HG03060 (cell line): ENCODE measurements around the gene SRCAP.

Experiments
- ATAC-seq: cut with Tn5 transposase; IDR thresholded peaks from one replicate; pipeline ENCODE4 v1.9.1; 2021; ENCODE audit warnings: low read depth, moderate number of reproducible peaks; ENCODE audit not compliant: unreplicated experiment

SRCAP gene

DNA sequence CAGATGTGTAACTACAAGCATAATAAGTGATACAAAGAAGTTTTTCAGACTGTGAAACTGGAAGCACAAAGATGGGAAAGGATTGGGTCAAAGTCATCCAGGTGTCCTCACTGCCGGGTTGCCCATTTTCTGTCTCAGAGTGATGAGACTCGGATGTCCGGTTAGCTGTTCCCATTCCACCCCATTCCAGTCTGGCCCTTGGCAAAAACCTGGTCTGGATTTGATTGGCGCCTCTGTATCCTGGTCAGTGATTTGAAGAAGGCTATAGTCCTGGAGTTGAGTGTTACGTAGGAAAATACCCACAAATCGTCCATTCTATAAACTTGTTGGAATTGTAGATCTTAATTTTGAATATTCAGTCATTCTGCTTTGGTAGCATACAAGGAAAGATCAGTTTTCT is 29.4 kb downstream of the SRCAP start:
- ATAC-seq, result no peak

DNA sequence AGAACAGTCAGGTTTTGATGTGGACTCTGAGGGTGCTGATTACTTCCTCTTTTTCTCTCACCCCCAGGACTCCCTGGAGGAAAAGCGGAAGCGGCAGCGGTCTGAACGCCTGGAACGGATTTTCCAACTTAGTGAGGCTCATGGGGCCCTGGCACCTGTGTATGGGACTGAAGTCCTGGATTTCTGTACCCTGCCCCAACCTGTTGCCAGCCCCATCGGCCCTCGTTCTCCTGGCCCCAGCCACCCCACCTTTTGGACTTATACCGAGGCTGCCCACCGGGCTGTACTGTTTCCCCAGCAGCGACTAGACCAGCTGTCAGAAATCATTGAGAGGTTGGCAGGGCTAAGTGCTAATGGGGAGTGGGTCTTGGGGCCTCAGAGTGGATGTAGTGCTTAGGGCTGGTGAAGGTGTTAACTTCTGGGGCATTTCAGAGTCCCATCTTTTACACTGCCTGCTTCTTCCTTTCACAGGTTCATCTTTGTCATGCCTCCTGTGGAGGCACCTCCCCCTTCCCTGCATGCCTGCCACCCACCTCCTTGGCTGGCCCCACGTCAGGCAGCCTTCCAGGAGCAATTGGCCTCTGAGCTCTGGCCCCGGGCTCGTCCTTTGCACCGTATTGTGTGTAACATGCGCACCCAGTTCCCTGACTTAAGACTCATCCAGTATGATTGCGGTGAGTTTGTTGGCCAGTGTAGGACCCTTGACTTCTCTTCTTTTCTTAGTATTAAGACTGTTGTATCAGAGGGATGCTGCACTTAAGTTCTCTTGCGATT is 30.1 kb downstream of the SRCAP start:
- no peak for ATAC-seq

DNA sequence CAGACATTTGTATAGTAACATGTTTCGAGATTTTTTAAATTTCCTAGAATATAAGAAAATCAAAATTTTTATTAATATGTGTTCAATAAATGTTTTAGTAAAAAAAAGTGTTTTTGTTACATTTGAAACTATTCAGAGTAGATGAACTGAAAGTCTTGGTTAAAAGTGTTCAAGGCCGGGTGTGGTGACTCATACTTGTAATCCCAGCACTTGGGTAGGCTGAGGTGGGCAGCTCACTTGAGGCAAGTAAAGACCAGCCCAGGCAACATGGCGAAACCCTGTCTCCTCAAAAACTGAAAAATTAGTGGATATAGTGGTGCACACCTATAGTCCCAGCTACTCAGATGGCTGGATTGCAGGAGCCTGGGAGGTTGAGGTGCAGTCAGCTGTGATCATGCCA is 32.4 kb downstream of the SRCAP start:
- no peak for ATAC-seq

DNA sequence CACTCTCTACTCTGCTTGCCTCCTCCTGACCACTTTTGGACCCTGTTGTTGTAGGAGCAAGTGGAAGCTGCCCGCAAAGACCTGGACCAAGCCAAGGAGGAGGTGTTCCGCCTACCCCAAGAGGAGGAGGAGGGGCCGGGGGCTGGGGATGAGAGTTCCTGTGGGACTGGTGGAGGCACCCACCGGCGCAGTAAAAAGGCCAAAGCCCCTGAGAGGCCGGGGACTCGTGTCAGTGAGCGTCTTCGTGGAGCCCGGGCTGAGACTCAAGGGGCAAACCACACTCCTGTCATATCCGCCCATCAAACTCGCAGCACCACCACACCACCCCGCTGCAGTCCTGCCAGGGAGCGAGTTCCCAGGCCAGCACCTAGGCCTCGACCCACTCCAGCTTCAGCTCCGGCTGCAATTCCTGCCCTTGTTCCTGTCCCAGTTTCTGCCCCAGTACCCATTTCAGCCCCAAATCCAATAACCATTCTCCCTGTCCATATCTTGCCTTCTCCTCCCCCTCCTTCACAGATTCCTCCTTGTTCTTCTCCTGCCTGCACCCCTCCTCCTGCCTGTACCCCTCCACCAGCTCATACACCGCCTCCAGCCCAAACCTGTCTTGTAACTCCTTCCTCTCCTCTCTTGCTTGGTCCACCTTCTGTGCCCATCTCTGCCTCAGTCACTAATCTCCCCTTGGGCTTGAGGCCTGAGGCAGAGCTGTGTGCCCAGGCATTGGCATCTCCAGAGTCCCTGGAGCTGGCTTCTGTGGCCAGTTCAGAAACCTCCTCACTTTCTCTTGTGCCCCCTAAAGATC is 38.2 kb downstream of the SRCAP start:
- ATAC-seq, result no peak

DNA sequence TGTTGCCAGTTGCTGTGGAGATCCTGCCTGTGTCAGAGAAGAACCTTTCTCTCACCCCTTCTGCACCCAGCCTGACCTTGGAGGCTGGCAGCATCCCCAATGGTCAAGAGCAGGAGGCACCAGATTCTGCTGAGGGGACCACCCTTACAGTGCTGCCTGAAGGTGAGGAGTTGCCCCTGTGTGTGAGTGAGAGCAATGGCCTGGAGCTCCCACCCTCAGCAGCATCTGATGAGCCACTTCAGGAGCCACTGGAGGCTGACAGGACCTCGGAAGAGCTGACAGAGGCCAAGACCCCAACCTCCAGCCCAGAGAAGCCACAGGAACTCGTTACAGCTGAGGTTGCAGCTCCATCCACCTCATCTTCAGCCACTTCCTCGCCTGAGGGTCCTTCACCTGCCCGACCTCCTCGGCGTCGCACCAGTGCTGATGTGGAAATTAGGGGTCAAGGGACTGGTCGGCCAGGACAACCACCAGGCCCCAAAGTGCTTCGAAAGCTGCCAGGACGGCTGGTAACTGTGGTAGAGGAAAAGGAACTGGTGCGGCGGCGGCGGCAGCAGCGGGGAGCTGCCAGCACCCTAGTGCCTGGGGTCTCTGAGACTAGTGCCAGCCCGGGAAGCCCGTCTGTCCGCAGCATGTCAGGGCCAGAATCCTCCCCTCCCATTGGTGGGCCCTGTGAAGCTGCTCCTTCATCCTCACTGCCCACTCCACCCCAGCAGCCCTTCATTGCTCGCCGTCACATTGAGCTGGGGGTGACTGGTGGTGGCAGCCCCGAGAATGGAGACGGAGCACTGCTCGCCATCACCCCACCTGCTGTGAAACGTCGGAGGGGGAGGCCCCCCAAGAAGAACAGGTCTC is 39.0 kb downstream of the SRCAP start:
- ATAC-seq, result no peak

DNA sequence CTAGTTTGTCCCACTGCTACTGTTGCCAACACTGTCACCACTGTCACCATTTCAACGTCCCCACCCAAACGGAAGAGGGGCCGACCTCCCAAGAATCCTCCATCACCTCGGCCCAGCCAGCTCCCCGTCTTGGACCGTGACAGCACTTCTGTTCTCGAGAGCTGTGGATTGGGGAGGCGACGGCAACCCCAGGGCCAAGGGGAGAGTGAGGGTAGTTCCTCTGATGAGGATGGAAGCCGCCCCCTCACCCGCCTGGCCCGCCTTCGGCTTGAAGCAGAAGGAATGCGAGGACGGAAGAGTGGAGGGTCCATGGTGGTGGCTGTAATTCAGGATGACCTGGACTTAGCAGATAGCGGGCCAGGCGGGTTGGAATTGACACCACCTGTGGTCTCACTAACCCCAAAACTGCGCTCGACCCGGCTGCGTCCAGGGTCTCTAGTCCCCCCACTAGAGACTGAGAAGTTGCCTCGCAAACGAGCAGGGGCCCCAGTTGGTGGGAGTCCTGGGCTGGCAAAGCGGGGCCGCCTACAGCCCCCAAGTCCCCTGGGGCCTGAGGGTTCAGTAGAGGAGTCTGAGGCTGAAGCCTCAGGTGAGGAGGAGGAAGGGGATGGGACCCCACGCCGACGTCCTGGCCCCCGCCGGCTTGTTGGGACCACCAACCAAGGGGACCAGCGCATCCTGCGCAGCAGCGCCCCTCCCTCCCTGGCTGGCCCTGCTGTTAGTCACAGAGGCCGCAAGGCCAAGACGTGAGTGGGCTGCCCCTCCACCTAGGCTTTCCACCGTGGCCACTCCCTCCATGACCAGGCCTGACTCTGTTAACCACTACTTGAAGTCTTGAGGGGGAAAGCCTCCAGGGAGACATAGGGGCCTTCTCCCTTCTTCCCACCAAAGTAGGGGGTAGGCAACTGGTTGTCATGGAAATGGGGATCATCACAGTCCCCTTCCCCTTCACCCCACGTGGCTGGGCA is 40.3 kb downstream of the SRCAP start:
- ATAC-seq, result no peak

DNA sequence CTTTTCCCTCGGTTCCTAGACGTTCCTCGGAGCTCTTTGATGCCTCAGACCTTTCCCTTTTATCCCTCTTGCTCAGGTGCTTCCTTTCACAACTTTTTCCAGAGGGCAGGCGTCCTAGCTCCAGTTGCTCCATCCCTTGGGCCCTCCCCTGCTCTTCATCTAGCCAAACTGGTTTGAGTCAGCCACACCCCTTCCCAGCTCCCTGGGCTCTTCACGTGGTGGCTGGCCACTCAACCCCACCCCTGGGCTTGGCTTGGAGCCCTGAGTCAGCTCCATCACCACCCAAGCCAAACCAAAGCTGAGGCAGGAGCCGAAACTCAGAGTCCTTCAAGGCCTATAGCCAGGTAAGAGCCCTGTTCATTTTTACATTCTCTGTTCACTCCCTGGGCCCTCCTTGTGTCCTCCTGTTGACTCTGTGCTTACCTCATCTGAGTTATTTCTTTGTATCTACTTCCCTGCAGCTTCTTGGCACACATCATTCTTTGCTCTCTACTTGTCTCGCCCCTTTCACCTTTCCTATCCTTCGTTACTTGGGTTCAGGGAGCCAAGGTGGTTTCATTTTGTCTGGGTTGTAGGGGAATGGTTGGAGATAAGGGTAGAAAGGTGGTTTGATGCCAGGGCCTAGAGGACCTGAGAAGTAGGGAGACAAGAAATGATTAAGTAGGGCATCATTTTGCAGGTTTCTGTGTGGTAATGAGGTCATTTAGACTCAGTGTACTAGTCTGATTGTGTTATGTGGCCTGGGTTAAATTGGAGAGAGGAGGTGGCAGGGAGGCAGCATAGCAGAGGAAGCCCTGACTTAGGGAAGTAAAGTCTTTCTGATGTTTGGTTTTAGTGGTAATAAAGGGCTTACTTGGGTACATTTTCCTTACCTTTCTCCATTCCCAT is 41.6 kb downstream of the SRCAP start:
- ATAC-seq, result no peak

DNA sequence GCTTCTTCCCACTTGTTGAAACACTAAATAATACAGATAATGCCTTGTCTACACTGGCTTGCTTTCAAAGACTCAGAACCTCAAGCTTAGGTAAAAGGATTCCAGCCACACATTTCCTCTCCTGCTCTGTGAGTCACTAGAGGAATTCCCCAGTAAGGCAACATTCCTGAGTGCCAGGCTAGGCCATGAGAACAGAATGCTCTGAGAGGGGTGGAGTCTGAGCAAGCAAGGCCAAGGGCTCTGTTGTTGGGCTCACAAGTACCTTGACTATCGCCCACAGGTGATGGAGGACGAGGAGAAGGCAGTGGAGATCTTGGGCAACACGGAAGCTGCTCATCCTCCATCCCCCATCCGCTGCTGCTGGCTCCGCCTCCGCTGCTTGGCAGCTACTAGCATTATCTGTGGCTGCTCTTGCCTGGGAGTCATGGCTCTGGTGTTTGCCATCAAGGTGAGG is 42.5 kb downstream of the SRCAP start:
- no peak for ATAC-seq

DNA sequence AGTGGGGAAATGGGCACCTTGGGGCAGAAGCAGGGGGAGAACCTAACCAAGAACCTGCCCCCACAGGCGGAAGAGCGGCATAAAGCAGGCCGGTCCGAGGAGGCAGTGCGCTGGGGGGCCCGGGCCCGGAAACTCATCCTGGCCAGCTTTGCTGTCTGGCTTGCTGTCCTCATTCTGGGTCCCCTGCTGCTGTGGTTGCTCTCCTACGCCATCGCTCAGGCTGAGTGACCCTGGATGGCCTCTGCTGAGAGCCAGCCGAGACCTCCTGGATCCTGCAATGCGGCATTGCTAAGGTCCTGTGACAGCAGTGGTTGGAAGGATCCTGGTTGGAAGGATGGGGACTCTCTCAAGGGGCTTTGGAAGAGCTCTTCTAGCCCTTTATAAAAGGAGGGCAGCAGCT is 44.7 kb downstream of the SRCAP start:
- no peak for ATAC-seq

DNA sequence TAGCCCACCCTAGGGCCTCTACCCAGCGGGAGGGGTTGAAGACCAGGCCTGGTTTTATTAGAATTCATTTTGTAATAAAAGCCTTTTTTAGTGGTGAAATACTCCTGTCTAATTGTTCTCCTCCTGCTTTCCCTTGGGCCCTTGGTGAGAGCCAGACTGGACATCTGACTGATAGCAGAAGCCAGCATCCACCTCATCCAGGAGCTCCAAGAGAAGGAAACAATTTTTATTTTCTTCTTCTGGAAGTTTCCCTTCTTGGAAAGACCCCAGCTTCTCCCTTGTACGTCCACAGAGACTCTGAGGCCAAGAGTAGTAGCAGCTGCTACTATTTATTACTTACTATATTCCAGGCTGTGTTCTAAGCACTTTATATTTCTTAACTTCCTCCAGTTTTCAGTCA is 45.2 kb downstream of the SRCAP start:
- no peak for ATAC-seq

DNA sequence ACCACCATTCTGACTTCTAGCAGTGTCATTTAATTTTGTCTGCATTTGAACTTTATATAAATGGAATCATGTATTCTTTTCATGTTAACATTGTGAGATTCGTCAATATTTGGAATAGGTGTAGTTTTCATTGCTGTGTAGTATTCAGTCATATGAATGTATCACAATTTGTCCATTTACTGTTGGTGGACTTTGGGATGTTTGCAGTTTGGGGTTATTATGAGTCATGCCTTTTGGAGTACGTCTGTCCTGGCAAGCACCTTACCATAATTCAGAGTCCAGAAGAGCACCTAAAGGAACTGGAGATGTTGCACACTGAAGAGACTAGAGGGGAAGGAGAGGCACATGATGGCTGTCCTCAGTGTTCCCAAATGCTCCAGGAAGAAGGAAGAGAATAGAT is 46.1 kb downstream of the SRCAP start:
- ATAC-seq, result no peak

DNA sequence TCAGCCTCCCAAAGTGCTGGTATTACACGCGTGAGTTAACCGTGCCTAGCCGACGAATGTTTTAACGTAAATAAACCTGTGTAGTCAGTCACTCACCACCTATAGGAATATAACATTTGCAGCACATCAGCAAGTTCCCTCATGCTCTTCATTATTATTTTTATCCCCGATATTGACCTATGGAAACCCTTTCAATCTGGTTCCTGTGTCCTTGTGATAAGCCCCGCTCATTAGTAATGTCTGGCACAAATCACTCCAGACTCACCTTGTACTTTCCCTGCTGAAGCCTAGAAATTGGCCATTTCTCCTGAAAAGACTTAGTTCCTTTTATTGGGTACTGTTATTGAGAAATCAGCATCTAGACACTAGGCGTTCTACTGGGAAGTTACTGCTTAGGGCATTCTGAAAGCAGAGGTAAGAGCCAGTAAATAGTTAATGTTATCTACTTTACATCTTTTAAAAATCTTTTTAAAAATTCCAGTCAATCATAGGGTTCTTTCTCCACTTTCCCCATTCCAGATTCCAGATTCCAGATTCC is 47.7 kb downstream of the SRCAP start:
- ATAC-seq, result no peak

DNA sequence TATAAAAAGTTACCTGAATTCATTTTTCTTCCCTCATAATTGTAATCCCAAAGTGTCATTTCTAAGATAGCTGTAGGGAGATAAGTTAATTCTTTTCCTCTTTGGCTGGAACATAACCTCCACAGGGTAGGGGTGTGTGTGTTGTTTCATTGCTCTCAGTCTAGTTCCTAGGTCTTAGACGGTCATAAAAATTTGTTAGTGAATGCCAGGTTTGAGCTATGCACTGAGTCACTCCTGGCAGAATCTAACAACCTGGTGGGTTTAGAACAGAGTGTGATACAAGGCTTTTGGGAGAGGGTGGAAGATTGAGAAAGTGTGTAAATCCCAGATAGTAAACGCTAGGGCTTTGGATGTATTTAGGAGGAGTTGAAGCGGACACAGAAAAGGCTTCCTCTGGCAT is 48.4 kb downstream of the SRCAP start:
- no peak for ATAC-seq

DNA sequence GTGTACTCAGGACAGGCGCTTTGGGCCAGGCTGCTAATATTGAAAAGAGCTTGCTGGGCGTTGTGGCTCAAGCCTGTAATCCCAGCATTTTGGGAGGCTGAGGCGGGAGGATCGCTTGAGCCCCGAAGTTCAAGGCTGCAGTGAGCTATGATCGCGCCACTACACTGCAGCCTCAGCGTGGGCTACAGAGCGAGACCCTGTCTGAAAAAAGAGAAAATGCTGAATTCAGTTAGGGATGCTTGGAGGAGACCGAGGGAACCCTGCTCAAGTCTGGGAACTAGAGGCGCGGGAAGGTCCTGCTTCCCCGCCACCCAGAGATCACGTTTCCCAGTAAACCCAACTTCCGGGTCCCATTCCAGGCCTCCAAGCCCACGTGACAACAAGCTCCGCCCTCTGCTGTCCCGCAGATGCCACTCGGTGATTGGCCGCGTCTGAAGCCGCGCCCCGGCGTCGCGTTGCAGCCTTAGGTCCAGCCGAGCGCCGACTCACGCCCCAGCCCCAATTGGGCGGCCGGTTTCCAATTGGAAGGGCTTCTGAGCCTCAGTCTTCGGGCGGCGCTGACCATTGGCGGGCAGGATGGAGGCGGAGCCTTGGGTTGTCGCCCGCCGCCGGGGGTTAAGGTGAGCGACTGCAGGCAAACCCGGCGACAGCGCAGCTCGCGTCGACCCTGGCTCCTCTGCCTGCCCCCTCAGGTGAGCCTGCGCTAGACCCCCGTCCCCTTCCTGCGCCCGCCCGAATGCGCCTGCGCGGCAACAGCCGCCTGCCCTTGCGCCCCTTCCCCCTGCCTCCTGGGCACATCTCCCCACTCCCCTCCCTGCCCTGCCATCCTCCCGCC is 49.0 kb downstream of the SRCAP start, which contains the start of gene PHKG2:
Gene PHKG2, plus strand, starts transcription at position 627 of the 835 bp plus-strand sequence. CDS start 396 bp downstream, outside the sequence.
- peak; percentile 90 for ATAC-seq

DNA sequence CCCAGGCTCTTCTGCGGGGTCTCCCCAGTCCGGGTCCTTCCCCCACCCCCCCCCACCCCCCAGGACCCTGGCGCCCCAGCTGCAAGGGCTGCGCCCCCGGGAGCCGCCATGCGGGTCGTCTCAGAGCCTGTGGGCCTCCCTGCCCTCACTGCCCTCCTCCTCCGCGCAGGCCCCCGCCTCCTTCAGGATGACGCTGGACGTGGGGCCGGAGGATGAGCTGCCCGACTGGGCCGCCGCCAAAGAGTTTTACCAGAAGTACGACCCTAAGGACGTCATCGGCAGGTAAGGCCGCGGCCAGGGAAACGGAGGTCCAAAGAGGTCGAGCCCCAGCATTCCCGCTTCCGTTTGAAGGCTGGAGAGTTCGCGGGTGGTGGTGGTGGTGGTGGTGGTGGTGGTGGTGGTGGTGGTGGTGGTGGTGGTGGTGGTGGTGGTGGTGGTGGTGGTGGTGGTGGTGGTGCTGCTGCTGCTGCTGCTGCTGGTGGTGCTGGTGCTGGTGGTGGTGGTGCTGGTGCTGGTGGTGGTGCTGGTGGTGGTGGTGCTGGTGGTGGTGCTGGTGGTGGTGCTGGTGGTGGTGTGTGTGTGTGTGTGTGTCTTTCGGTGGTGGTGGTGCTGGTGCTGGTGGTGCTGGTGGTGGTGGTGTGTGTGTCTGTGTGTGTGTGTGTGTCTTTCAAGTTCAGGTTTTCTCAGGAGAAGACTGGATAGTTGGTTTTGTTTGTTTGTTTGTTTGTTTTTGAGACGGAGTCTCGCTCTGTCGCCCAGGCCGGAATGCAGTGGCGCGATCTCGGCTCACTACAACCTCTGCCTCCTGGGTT is 49.9 kb downstream of the SRCAP start:
- no peak for ATAC-seq

DNA sequence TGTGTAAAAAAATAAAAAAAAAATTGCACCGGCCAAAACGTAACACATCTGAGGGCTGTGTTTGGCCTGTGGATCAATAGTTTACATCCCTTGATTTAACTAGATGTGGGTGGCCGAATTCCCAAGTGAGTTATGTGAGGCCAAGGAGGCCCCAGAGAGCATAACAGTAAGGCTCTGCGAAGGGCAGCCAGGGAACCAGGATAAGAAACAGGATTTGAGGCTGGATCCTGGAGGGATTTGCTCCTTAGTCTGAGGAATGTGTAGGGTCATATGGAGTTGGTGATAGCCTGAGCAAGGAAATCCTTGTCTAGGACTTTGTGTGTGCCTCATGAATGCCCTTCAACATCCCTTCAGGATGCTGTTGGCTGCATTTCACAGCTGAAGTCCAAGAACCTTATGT is 51.2 kb downstream of the SRCAP start:
- no peak for ATAC-seq
